Hepatocyte (in vitro differentiated cells): ENCODE data around the gene SREK1IP1.

Experiments used
- CTCF ChIP-seq: fragments of 200-600 bp; sonication (generic); IDR thresholded peaks from 2 replicates; pipeline ENCODE4 v1.5.1; 2016; ENCODE audit warnings: antibody characterized with exemption, mild to moderate bottlenecking; ENCODE audit not compliant: poor library complexity
- EZH2 ChIP-seq: fragments of 200-600 bp; sonication (generic); IDR thresholded peaks from 2 replicates; pipeline ENCODE4 v1.6.1; 2016; ENCODE audit warnings: antibody characterized with exemption, mild to moderate bottlenecking, borderline replicate concordance
- EZH2phosphoT487 ChIP-seq: fragments of 200-600 bp; sonication (generic); IDR thresholded peaks from one replicate; pipeline ENCODE4 v1.6.1; 2018; ENCODE audit warnings: antibody characterized with exemption, mild to moderate bottlenecking, low read depth, moderate library complexity; ENCODE audit not compliant: unreplicated experiment, severe bottlenecking

GRCh38 chr5:64691291-64691690, 77.2 kb downstream of the SREK1IP1 start:
- TF ChIP-seq CTCF (no peak), EZH2 (no peak), EZH2phosphoT487 (no peak)
